Spleen (tissue), 11 donors: ENCODE results near the gene PGRMC2. TPM values are rescaled to one million over a fixed set of nuclear protein-coding genes. Genes with fewer than 3 reads are reported as not detected.
A peak's percentile ranks its signal among the peaks of the same experiment; 100 is the strongest.

Experiments used
- DNase-seq: peaks from one replicate; pipeline ENCODE4 v3.0.0-alpha.2; 2020
- H3K27ac ChIP-seq, 8 donors: fragments of 200-600 bp; sonication (generic) in 7 of 8; 1 replicate in 4 of 8; 2 replicates in 4 of 8; pipeline versions ENCODE4 v1.5.0 to v1.8.0; 2016 to 2021; ENCODE audit warnings: inconsistent platforms in 4 of 8, mild to moderate bottlenecking in 4 of 8, moderate library complexity in 1 of 8
- H3K27me3 ChIP-seq, 7 donors: fragments of 200-600 bp; sonication (generic) in 6 of 7; replicated peaks in 1 of 7; 1 replicate in 4 of 7; 2 replicates in 3 of 7; pipeline versions ENCODE4 v1.5.0 to v1.8.0; 2016 to 2021; ENCODE audit warnings: inconsistent platforms in 3 of 7, mild to moderate bottlenecking in 1 of 7
- H3K36me3 ChIP-seq, 6 donors: fragments of 200-600 bp; sonication (generic) in 5 of 6; 1 replicate in 4 of 6; 2 replicates in 2 of 6; pipeline versions ENCODE4 v1.5.0 to v1.8.0; 2016 to 2021; ENCODE audit warnings: inconsistent platforms in 2 of 6
- H3K4me1 ChIP-seq, 6 donors: fragments of 200-600 bp; sonication (generic) in 5 of 6; 1 replicate in 3 of 6; 2 replicates in 3 of 6; pipeline versions ENCODE4 v1.5.0 to v1.8.0; 2016 to 2021; ENCODE audit warnings: inconsistent platforms in 3 of 6
- H3K4me3 ChIP-seq, 8 donors: fragments of 200-600 bp; sonication (generic) in 7 of 8; 1 replicate in 4 of 8; 2 replicates in 4 of 8; pipeline versions ENCODE4 v1.5.0 to v1.8.0; 2016 to 2021; ENCODE audit warnings: inconsistent platforms in 4 of 8, mild to moderate bottlenecking in 4 of 8, moderate library complexity in 2 of 8
- H3K9me3 ChIP-seq, 8 donors: fragments of 200-600 bp; sonication (generic) in 7 of 8; 1 replicate in 4 of 8; 2 replicates in 4 of 8; pipeline versions ENCODE4 v1.5.0 to v1.8.0; 2016 to 2021; ENCODE audit warnings: inconsistent platforms in 4 of 8
- CTCF ChIP-seq, 11 experiments: fragments of 200-600 bp in 7 of 11; fragments of 450-650 bp in 4 of 11; sonication (generic) in 4 of 11; IDR thresholded peaks in 8 of 11; conservative IDR thresholded peaks in 3 of 11; 1 replicate in 7 of 11; 2 replicates in 4 of 11; pipeline versions ENCODE4 v1.4.0 to v1.8.0; 2016 to 2021; ENCODE audit warnings: antibody characterized with exemption in 11 of 11, inconsistent platforms in 4 of 11, mild to moderate bottlenecking in 1 of 11
- POLR2A ChIP-seq, 3 donors: fragments of 450-650 bp; IDR thresholded peaks; one replicate each; pipeline ENCODE4 v1.5.1; 2017; ENCODE audit warnings: antibody characterized with exemption in 3 of 3, mild to moderate bottlenecking in 1 of 3
- POLR2AphosphoS5 ChIP-seq, 3 donors: sonication (generic); formaldehyde crosslinking; IDR thresholded peaks; one replicate each; pipeline ENCODE4 v1.5.1; 2017; ENCODE audit warnings: antibody characterized with exemption in 3 of 3
- WGBS, 5 donors: extraction: QIAGEN DNeasy Blood & Tissue Kit in 3 of 5; methylation state at CpG; one replicate each; pipeline versions ENCODE4 v1.1.5 to v1.1.7; 2013 to 2018; 5-methylcytosine and 5-hydroxymethylcytosine counted together
- intact Hi-C: fragments of 100-400 bp; cut with DNase I; formaldehyde crosslinking; loops from one replicate; pipeline ENCODE4 v1.15.0; 2023; ENCODE audit warnings: low total_unique reads
- polyA plus RNA-seq, 3 donors: library from polyadenylated mRNA; stranded (reverse); fragments of 200-250 nt; gene quantifications; one replicate each; pipeline ENCODE4 v1.2.1, GENCODE V29; 2013
- total RNA-seq, 7 donors: library from RNA; depleted of rRNA in 3 of 7; stranded (reverse); fragments of >200 nt in 3 of 7; fragmentation: NEBNext Ultra II Directional in 4 of 7; extraction: Animal tissue kit (Norgen Biotek cat#: 25700) in 4 of 7; gene quantifications; one replicate each; pipeline versions ENCODE4 v1.1.0 to v1.2.1, GENCODE V29; 2016 to 2021
- donor health status: healthy with polysubstance abuse.
- donor health status: DM: no; HTN: no; CAD: no; lungs with moderate emphysema.
- donor health status: DM: no; HTN: no; CAD: no.
- donor health status: Bipolar disorder and iron deficiency.
- donor health status: healthy.
- donor health status: DM: no; HTN: no; CAD: no.
- donor health status: DM: yes; HTN: yes; CAD: no.

Gene PGRMC2
- total and polyA plus RNA-seq, 10 donors = 13.8 to 46.8 (median 29.8) TPM

- TF ChIP-seq POLR2A (IDR thresholded peaks at IDR 0.05) (no peak), POLR2AphosphoS5 (IDR thresholded peaks at IDR 0.05) (no peak), CTCF (IDR thresholded peaks at IDR 0.05 in 8 of 11, conservative IDR thresholded peaks at IDR 0.05 in 3 of 11) (no peak)
- no peak for DNase-seq
- intact Hi-C loops = no loop called here
Measured at GRCh38 chr4:128303405-128303785, 15.8 kb upstream of the PGRMC2 start.

GRCh38 chr4:128301979-128302378 lies 14.4 kb upstream of the PGRMC2 start:
- H3K36me3 ChIP-seq = peaks cover 0 to 14% (median 0%) of the 10 kb centered on the region in 6 donors
- no peak overlapping the region for H3K4me3 ChIP-seq
- no peak for TF ChIP-seq POLR2AphosphoS5 (IDR thresholded peaks at IDR 0.05)
- no peak for TF ChIP-seq POLR2A (IDR thresholded peaks at IDR 0.05)
- no peak for TF ChIP-seq CTCF (IDR thresholded peaks at IDR 0.05 in 8 of 11, conservative IDR thresholded peaks at IDR 0.05 in 3 of 11)
- 80 to 97% (median 90%) methylated on average over 2 of the region's 2 CpGs for WGBS, 5 donors
- no peak overlapping the region for H3K27ac ChIP-seq
- H3K4me1 ChIP-seq = peaks cover 0 to 6% (median 0%) of the 10 kb centered on the region in 6 donors
- no peaks in the 10 kb centered on the region for H3K27me3 ChIP-seq
- no peak for DNase-seq
- intact Hi-C loops = no loop called here
- H3K9me3 ChIP-seq = no peaks in the 10 kb centered on the region

More at GRCh38 chr4:128303405-128303785, 15.8 kb upstream of the PGRMC2 start:
- Histone ChIP-seq H3K9me3 (no peaks in the 10 kb centered on the region), H3K4me1 (peaks cover 0 to 6% (median 0%) of the 10 kb centered on the region in 6 donors), H3K27ac (peak overlapping the region in 1 of 8 donors; percentile 48), H3K27me3 (no peaks in the 10 kb centered on the region), H3K36me3 (peaks cover 0 to 17% (median under 1%) of the 10 kb centered on the region in 6 donors), H3K4me3 (no peak overlapping the region)
- WGBS, 5 donors = 98 to 100% (median 98%) methylated on average over 2 of the region's 2 CpGs

- H3K27ac ChIP-seq = no peak overlapping the region
- intact Hi-C loops = no loop called here
- 73 to 92% (median 85%) methylated on average over 1 of the region's 1 CpG for WGBS, 5 donors
- H3K9me3 ChIP-seq = no peaks in the 10 kb centered on the region
- TF ChIP-seq POLR2AphosphoS5 (IDR thresholded peaks at IDR 0.05) (no peak), CTCF (IDR thresholded peaks at IDR 0.05 in 8 of 11, conservative IDR thresholded peaks at IDR 0.05 in 3 of 11) (no peak), POLR2A (IDR thresholded peaks at IDR 0.05) (no peak)
- H3K27me3 ChIP-seq = no peaks in the 10 kb centered on the region
- no peak overlapping the region for H3K4me3 ChIP-seq
- DNase-seq = no peak
- H3K36me3 ChIP-seq = peaks cover 0 to 8% (median 0%) of the 10 kb centered on the region in 6 donors
- H3K4me1 ChIP-seq = peaks cover 0 to 1% (median 0%) of the 10 kb centered on the region in 6 donors
Measured at GRCh38 chr4:128299848-128300247, 12.2 kb upstream of the PGRMC2 start.

GRCh38 chr4:128298852-128299251 lies 11.2 kb upstream of the PGRMC2 start:
- 92 to 98% (median 96%) methylated on average over 2 of the region's 2 CpGs for WGBS, 5 donors
- intact Hi-C loops = no loop called here

More at GRCh38 chr4:128298852-128299251, 11.2 kb upstream of the PGRMC2 start:
- no peaks in the 10 kb centered on the region for H3K27me3 ChIP-seq
- peaks cover 0 to 4% (median 0%) of the 10 kb centered on the region in 6 donors for H3K4me1 ChIP-seq
- TF ChIP-seq CTCF (IDR thresholded peaks at IDR 0.05 in 8 of 11, conservative IDR thresholded peaks at IDR 0.05 in 3 of 11) (no peak), POLR2A (IDR thresholded peaks at IDR 0.05) (no peak), POLR2AphosphoS5 (IDR thresholded peaks at IDR 0.05) (no peak)
- H3K27ac ChIP-seq = no peak overlapping the region
- no peak for DNase-seq
- peaks cover 0 to 7% (median 0%) of the 10 kb centered on the region in 6 donors for H3K36me3 ChIP-seq
- H3K4me3 ChIP-seq = no peak overlapping the region
- H3K9me3 ChIP-seq = no peaks in the 10 kb centered on the region
